NCI-H226 (cell line): ENCODE measurements around the gene DYRK2.
"Not testable (repeated sequence)": the region's sequence is repeated elsewhere in the genome, so short reads cannot be mapped to it uniquely, and the experiment has no call there.

Experiments
- DNase-seq: peaks from one replicate; pipeline ENCODE4 v3.0.0-alpha.2; 2015

DYRK2 gene

GRCh38 chr12:67672507-67672906, 24.0 kb downstream of the DYRK2 start:
- not testable (repeated sequence) for DNase-seq

DNA sequence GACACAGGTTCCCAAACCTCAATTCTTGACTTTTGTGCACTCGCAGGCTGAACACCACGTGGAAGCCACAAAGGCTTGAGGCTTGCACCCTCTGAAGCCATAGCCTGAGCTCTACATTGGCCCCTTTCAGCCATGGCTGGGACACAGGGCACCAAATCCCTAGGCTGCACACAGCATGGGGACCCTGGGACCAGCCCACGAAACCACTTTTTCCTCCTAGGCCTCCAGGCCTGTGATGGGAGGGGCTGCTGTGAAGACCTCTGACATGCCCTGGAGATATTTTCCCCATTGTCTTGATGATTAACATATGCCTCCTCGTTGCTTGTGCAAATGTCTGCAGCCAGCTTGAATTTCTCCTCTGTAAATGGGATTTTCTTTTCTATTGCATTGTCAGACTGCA, 25.0 kb downstream of the DYRK2 start:
- not testable (repeated sequence) for DNase-seq

DNA sequence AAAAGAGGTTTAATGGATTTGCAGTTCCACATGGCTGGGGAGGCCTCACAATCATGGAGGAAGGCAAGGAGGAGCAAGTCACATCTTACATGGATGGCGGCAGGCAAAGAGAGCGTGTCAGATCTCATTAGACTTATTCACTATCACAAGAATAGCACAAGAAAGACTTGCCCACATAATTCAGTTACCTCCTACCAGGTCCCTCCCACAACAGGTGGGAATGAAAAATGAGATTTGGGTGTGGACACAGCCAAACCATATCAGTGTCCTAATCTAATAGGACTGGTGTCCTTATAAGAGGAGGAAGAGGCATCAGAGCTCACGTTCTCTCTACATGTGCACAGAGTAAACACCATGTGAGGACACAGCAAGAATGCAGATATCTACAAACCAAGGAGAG, 25.9 kb downstream of the DYRK2 start:
- no peak for DNase-seq

GRCh38 chr12:67676624-67677023, 28.1 kb downstream of the DYRK2 start:
- DNase-seq = peak; percentile 23

DNA sequence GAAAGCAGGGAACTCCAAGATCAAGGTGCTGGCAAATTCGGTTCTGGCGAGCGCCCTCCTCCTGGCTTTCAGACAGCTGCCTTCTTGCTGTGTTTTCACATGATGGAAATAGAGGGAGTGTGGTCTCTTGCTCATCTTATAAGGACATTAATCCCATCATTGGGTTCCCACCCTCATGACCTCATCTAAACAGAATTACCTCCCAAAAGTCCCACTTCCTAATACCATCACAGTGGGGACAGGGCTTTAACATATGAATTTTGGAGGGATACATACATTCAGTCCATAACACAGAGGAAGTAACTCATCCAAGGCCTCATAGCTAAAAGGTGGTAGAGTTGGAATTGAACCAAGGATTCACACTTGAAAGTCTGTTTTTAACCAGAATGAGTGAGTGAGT, 28.6 kb downstream of the DYRK2 start:
- no peak for DNase-seq

DNA sequence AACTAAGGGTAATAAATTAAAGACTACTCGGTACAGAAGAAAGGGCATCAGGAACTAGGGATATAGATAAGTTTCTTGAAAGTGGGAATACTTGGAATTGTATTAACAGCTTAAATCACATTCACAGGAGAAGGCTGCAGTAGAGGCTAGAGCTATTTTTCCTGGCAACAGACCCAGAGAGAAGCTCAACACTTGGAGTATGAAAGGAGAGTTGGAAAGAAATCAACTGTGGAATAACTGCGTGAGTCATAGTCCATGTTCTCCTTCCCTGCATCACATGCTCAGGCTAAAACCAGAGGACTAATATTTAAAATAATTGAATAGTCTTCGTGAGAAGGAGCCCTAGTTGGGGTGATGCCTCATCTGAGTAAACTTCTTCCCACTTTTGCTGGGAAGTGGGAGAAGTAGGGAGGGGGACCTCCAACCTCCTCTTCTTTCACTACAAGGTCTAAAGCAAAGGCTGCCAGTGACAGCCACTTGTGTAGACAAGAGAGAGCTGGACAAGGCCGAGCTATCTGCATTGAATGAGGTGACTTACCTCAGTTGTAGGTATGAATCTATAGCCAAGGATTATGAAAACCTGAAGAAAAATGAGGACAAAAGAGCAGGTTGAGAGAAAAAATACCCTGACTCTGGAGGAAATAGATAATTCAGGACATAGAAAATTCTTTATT, 32.7 kb downstream of the DYRK2 start:
- DNase-seq = peak; percentile 95

DNA sequence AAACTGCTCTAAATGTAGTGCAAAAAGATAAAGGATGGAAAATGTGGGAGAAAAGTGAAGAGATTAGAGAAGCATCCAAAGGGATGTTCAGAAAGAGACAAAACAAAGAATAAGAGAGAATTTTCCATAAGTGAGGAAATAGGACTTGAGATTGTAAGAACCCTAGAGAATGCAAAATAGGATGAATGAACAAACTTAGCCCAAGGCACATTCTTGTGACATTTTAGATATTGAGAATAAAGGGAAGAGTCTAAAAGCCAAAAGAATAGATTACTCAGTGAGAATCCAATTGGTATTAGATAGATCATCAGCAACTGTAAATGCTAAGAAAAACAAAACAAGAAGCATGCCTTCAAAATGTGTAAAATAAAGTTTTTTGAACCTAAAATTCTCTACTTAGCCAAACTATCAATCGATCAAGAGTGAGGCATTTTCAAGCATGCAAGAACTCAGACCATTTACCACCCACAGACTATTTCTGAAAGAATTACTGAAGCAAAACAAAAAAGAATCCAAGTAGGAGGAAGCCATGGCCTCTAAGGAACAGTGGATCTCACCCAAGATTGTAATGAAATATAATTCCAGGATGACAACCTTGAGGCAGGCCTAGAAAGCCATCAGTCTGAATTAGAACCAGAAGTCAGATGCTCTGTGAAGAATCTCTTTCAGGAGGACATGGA, 33.5 kb downstream of the DYRK2 start:
- DNase-seq = no peak

DNA sequence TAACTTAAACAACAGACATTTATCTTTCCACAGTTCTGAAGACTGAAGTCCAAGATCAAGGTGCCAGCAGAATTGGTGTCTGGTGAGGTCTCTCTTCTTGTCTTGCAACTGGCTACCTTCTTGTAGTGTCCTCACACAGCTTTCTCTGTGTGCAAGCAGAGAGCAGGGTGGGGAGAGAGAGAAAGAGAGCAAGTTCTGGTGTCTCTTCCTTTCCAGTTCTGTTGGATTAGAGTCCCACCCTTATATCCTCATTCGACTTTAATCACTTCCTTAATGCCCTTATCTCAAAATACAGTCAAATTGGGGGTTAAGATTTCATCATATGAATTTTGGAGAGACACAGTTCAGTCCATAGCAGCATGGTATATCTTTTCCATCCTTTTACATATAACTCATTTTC, 40.8 kb downstream of the DYRK2 start:
- no peak for DNase-seq

DNA sequence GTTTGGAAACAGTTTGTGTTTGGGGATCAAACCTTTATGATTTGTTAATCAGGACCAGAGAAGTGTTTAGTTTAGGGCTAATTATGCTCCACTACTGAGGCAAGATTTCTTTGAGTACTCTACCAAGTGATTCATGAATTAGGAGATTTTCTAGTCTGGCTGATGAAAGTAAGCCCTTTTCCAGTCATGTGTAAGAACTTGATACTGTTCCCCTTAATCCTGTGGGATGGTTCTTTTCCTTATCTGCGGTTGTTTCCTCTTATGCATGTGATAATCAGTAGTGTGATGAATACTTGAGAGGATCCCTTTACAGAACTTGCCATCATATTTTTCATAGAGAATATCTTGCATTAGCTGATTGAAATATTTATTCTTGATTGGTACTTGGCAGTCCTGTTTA, 42.1 kb downstream of the DYRK2 start:
- peak; percentile 73 for DNase-seq

DNA sequence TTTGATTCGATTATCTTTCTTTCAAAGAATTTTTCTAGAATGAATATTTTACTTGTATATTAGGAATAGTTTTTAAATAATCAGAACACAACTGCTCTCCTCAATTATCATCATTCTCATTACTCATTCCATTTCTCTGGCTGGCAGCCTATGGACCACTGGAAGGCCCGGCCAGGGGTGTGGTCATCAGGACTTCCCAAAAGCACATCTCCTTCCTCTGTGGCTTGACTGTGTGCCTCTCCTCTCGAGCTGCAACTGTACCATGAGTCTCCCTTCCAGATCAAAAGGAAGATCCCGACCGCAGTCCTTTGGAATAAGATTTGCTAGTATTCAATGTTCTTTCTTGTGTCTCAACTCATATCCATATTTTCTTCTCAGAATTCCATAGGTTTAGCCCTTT, 42.7 kb downstream of the DYRK2 start:
- DNase-seq = no peak

GRCh38 chr12:67692135-67692534, 43.6 kb downstream of the DYRK2 start:
- DNase-seq = no peak

- DNase-seq = no peak
Measured at GRCh38 chr12:67692966-67693365, 44.4 kb downstream of the DYRK2 start.

GRCh38 chr12:67693894-67694293, 45.3 kb downstream of the DYRK2 start:
- DNase-seq = no peak

DNA sequence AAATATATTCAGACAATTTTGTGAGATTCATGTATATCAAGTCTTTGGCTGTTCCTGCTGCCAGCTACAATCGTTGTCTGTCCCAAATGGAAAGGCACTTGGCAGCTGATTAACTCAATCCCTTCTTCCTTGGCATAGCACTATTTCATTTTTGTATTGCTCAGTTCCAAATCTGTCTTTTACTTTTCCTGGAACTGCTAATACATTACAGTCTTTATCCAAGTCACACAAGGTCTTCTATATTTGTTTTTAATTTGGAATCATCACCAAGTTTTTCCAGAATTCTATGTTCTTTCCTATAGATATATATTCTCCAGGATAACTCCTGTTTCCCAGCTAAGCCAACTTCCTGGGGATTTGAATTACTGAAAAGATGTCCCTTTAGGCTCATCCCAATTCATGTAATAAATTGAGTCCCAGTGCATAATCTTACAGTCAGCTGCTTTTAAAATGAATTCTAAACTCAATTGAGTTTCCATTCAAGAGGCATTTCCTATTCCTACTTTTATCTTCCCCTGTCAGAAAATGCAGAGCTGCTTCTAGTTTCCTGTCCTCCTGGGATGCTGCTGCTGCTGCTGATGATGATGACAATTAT, 45.9 kb downstream of the DYRK2 start:
- no peak for DNase-seq

GRCh38 chr12:67695974-67696373, 47.4 kb downstream of the DYRK2 start:
- DNase-seq = no peak

GRCh38 chr12:67697443-67697842, 48.9 kb downstream of the DYRK2 start:
- DNase-seq = no peak

- DNase-seq = no peak
Measured at GRCh38 chr12:67697967-67698366, 49.4 kb downstream of the DYRK2 start.

- DNase-seq = peak; percentile 75
Measured at GRCh38 chr12:67698672-67699581, 50.4 kb downstream of the DYRK2 start.

DNA sequence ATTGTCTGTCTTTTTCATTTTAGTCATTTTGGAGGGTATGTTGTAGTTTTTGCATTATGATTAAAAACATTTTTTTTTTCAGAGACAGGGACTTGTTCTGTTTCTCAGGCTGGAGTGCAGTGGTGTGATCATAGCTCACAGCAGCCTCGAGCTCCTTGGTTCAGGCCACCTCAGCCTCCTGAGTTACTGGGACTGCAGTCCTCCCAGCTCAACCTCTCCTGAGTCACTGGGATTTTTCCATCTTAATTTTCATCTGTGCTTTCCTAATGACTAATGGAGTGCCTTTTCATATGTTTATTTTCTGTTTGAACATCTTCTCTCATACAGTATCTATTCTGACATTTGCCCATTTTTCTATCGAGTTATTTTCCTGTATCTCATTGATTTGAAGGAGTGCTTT, 52.6 kb downstream of the DYRK2 start:
- peak; percentile 26 for DNase-seq

DNA sequence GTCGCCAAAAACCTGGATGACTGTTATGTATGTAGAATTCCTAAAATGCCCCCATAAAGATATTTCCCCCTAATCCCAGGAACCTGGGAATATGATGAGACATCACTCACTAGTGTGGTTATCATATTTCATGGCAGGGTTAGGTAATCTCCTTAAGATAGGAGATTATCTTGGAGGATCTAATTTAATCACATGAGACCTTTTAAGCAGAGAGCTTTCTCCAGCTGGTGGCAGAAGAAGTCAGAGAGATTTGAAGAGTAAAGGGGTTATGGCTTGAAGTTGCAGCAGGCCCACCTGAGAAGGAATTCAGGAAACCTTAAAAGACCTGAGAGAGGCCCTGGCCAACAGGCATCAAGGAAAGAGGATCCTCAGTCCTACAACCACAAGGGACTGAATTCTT, 53.6 kb downstream of the DYRK2 start:
- no peak for DNase-seq

- DNase-seq = no peak
Measured at GRCh38 chr12:67704071-67704470, 55.5 kb downstream of the DYRK2 start.

DNA sequence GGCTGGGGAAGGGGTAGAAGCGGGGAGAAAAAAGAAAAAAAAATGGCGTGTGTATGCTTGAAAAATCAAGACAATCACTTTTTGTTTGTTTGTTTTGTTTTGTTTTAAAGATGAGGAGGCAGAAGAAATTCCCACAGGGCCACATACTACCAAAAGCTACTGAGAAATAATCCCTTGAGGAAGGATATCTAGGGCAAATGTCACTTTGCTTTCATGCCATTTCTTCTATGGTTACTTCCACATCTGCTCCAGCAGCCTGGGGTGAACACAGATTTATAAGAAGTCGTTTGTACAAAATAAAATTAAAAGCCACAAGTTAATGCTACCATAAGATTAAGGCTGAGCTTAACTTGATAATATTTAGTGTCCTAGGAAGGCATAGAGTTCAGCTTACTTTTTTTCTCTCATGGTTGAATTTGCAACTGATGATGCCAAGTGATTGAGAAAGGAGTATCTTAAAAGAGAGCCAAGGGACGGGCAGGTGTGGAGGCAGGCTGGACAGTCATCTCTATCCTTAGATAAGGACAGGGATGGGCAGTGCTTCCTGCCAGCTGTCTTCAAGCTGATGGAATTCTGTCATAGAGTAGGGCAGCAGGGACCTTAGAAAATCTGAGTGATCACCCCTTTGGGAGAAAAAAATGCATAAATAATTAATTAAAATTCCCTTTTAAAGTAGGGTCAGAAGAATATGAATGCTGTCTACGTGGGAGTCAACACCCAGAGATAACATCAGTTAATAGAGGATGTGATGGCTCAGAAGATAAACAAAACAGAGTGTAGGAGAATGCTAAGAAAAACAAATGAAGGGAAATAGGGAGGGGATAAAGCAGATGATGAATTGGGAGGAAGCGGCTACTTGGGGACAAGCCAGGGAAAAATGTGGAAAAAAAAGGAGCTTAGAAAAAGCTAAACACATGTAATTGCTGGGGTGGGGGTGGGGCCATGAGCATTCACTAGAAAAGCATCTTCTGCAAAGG, 57.1 kb downstream of the DYRK2 start:
- DNase-seq = peak; percentile 40
